Spleen (tissue), 11 donors: ENCODE measurements around the gene CDH13. TPM values are rescaled to one million over a fixed set of nuclear protein-coding genes. Genes with fewer than 3 reads are reported as not detected.

Experiments used
- DNase-seq: peaks from one replicate; pipeline ENCODE4 v3.0.0-alpha.2; 2020
- H3K27ac ChIP-seq, 8 donors: fragments of 200-600 bp; sonication (generic) in 7 of 8; 1 replicate in 4 of 8; 2 replicates in 4 of 8; pipeline versions ENCODE4 v1.5.0 to v1.8.0; 2016 to 2021; ENCODE audit warnings: inconsistent platforms in 4 of 8, mild to moderate bottlenecking in 4 of 8, moderate library complexity in 1 of 8
- H3K27me3 ChIP-seq, 7 donors: fragments of 200-600 bp; sonication (generic) in 6 of 7; replicated peaks in 1 of 7; 1 replicate in 4 of 7; 2 replicates in 3 of 7; pipeline versions ENCODE4 v1.5.0 to v1.8.0; 2016 to 2021; ENCODE audit warnings: inconsistent platforms in 3 of 7, mild to moderate bottlenecking in 1 of 7
- H3K36me3 ChIP-seq, 6 donors: fragments of 200-600 bp; sonication (generic) in 5 of 6; 1 replicate in 4 of 6; 2 replicates in 2 of 6; pipeline versions ENCODE4 v1.5.0 to v1.8.0; 2016 to 2021; ENCODE audit warnings: inconsistent platforms in 2 of 6
- H3K4me1 ChIP-seq, 6 donors: fragments of 200-600 bp; sonication (generic) in 5 of 6; 1 replicate in 3 of 6; 2 replicates in 3 of 6; pipeline versions ENCODE4 v1.5.0 to v1.8.0; 2016 to 2021; ENCODE audit warnings: inconsistent platforms in 3 of 6
- H3K4me3 ChIP-seq, 8 donors: fragments of 200-600 bp; sonication (generic) in 7 of 8; 1 replicate in 4 of 8; 2 replicates in 4 of 8; pipeline versions ENCODE4 v1.5.0 to v1.8.0; 2016 to 2021; ENCODE audit warnings: inconsistent platforms in 4 of 8, mild to moderate bottlenecking in 4 of 8, moderate library complexity in 2 of 8
- H3K9me3 ChIP-seq, 8 donors: fragments of 200-600 bp; sonication (generic) in 7 of 8; 1 replicate in 4 of 8; 2 replicates in 4 of 8; pipeline versions ENCODE4 v1.5.0 to v1.8.0; 2016 to 2021; ENCODE audit warnings: inconsistent platforms in 4 of 8
- CTCF ChIP-seq, 11 experiments: fragments of 200-600 bp in 7 of 11; fragments of 450-650 bp in 4 of 11; sonication (generic) in 4 of 11; IDR thresholded peaks in 8 of 11; conservative IDR thresholded peaks in 3 of 11; 1 replicate in 7 of 11; 2 replicates in 4 of 11; pipeline versions ENCODE4 v1.4.0 to v1.8.0; 2016 to 2021; ENCODE audit warnings: antibody characterized with exemption in 11 of 11, inconsistent platforms in 4 of 11, mild to moderate bottlenecking in 1 of 11
- POLR2A ChIP-seq, 3 donors: fragments of 450-650 bp; IDR thresholded peaks; one replicate each; pipeline ENCODE4 v1.5.1; 2017; ENCODE audit warnings: antibody characterized with exemption in 3 of 3, mild to moderate bottlenecking in 1 of 3
- POLR2AphosphoS5 ChIP-seq, 3 donors: sonication (generic); formaldehyde crosslinking; IDR thresholded peaks; one replicate each; pipeline ENCODE4 v1.5.1; 2017; ENCODE audit warnings: antibody characterized with exemption in 3 of 3
- WGBS, 5 donors: extraction: QIAGEN DNeasy Blood & Tissue Kit in 3 of 5; methylation state at CpG; one replicate each; pipeline versions ENCODE4 v1.1.5 to v1.1.7; 2013 to 2018; 5-methylcytosine and 5-hydroxymethylcytosine counted together
- intact Hi-C: fragments of 100-400 bp; cut with DNase I; formaldehyde crosslinking; loops from one replicate; pipeline ENCODE4 v1.15.0; 2023; ENCODE audit warnings: low total_unique reads
- polyA plus RNA-seq, 3 donors: library from polyadenylated mRNA; stranded (reverse); fragments of 200-250 nt; gene quantifications; one replicate each; pipeline ENCODE4 v1.2.1, GENCODE V29; 2013
- total RNA-seq, 7 donors: library from RNA; depleted of rRNA in 3 of 7; stranded (reverse); fragments of >200 nt in 3 of 7; fragmentation: NEBNext Ultra II Directional in 4 of 7; extraction: Animal tissue kit (Norgen Biotek cat#: 25700) in 4 of 7; gene quantifications; one replicate each; pipeline versions ENCODE4 v1.1.0 to v1.2.1, GENCODE V29; 2016 to 2021
- donor health status: healthy with polysubstance abuse.
- donor health status: DM: no; HTN: no; CAD: no; lungs with moderate emphysema.
- donor health status: DM: no; HTN: no; CAD: no.
- donor health status: Bipolar disorder and iron deficiency.
- donor health status: healthy.
- donor health status: DM: no; HTN: no; CAD: no.
- donor health status: DM: yes; HTN: yes; CAD: no.

CDH13 gene
- total and polyA plus RNA-seq, 10 donors = 0.13 to 4.6 (median 1.1) TPM

DNA sequence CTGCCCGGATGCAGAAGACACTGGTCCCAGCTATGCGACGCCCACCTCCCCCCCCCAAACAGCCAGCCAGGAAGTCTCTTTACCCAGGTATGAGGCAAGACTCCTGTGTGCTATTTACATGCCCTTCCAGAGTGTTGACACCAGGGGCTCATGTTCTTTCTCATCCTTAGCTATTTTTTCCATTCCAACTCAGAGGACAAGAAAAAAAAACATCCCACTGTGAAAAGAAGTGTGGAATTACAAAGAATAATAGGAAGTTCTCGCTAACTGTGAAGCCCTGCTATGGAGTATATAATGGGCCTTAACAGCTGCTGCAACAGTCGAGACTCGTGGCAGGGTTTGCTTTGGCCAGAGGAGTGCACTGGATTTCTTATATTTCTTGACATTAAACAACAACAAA is 584.9 kb downstream of the CDH13 start:
- intact Hi-C loops = loop anchor here (10.0 kb wide), 1 partner anchor 947 kb away; no protein-coding TSS in a partner anchor
- peaks cover 0 to 10% (median 1%) of the 10 kb centered on the region in 8 donors for H3K9me3 ChIP-seq
- TF ChIP-seq POLR2AphosphoS5 (IDR thresholded peaks at IDR 0.05) = no peak
- TF ChIP-seq POLR2A (IDR thresholded peaks at IDR 0.05) = no peak
- no peak for TF ChIP-seq CTCF (IDR thresholded peaks at IDR 0.05 in 8 of 11, conservative IDR thresholded peaks at IDR 0.05 in 3 of 11)
- whole genome bisulfite sequencing, 5 donors = 73 to 86% (median 78%) methylated on average over 6 of the region's 6 CpGs
- H3K27ac ChIP-seq = no peak overlapping the region
- no peak for DNase-seq
- no peaks in the 10 kb centered on the region for H3K27me3 ChIP-seq
- no peak overlapping the region for H3K4me3 ChIP-seq
- no peaks in the 10 kb centered on the region for H3K4me1 ChIP-seq
- no peaks in the 10 kb centered on the region for H3K36me3 ChIP-seq

DNA sequence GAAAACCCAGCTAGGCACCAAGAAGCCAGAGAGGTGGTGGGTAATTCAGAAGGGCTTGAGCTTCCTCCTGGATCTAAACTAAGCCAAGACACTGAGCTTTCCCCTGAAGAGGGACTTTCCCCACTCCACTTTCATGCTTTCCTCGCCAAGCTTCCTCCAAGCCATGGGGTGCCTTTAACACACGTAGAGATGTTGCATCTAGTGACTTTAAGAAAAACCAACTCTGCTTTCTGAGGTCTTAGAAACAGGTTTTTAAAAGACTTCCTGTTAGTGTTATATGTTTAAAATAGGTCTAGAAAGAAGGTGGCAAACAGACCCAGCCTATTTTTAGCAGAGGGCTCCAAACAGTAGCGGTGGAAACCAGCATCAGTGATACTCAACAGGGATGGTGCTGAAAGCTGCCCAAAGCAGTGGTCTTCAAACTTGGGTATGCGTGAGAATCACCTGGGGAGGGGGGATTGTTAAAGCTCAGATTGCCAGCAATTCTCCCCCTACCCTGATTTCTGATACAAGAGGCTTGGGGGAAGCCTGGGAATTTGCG is 585.6 kb downstream of the CDH13 start:
- no peak overlapping the region for H3K27ac ChIP-seq
- no peak overlapping the region for H3K4me3 ChIP-seq
- DNase-seq = no peak
- 54 to 63% (median 56%) methylated on average over 5 of the region's 5 CpGs for WGBS, 5 donors
- peaks cover 0 to 10% (median 1%) of the 10 kb centered on the region in 8 donors for H3K9me3 ChIP-seq
- H3K27me3 ChIP-seq = no peaks in the 10 kb centered on the region
- intact Hi-C loops = loop anchor here (10.0 kb wide), 1 partner anchor 948 kb away; no protein-coding TSS in a partner anchor
- no peaks in the 10 kb centered on the region for H3K36me3 ChIP-seq
- no peaks in the 10 kb centered on the region for H3K4me1 ChIP-seq
- no peak for TF ChIP-seq POLR2AphosphoS5 (IDR thresholded peaks at IDR 0.05)
- no peak for TF ChIP-seq CTCF (IDR thresholded peaks at IDR 0.05 in 8 of 11, conservative IDR thresholded peaks at IDR 0.05 in 3 of 11)
- no peak for TF ChIP-seq POLR2A (IDR thresholded peaks at IDR 0.05)

GRCh38 chr16:83214671-83215070 is 587.9 kb downstream of the CDH13 start:
- TF ChIP-seq POLR2A (IDR thresholded peaks at IDR 0.05) (no peak), POLR2AphosphoS5 (IDR thresholded peaks at IDR 0.05) (no peak), CTCF (IDR thresholded peaks at IDR 0.05 in 8 of 11, conservative IDR thresholded peaks at IDR 0.05 in 3 of 11) (no peak)
- H3K4me1 ChIP-seq = no peaks in the 10 kb centered on the region
- H3K36me3 ChIP-seq = no peaks in the 10 kb centered on the region
- no peak for DNase-seq
- intact Hi-C loops = loop anchor here (10.0 kb wide), 1 partner anchor 950 kb away; no protein-coding TSS in a partner anchor
- H3K27ac ChIP-seq = no peak overlapping the region
- peaks cover 0 to 10% (median 1%) of the 10 kb centered on the region in 8 donors for H3K9me3 ChIP-seq
- WGBS, 5 donors = 91 to 98% (median 94%) methylated on average over 5 of the region's 5 CpGs
- no peaks in the 10 kb centered on the region for H3K27me3 ChIP-seq
- H3K4me3 ChIP-seq = no peak overlapping the region

- 19 to 30% (median 26%) methylated on average over 9 of the region's 9 CpGs for WGBS, 5 donors
- intact Hi-C loops = loop anchor here (10.0 kb wide), 1 partner anchor 951 kb away; no protein-coding TSS in a partner anchor
- DNase-seq = no peak
Measured at GRCh38 chr16:83215406-83216001, 588.7 kb downstream of the CDH13 start.

More at GRCh38 chr16:83215406-83216001, 588.7 kb downstream of the CDH13 start:
- Histone ChIP-seq H3K4me1 (no peaks in the 10 kb centered on the region), H3K36me3 (no peaks in the 10 kb centered on the region), H3K27me3 (no peaks in the 10 kb centered on the region), H3K27ac (no peak overlapping the region), H3K4me3 (no peak overlapping the region), H3K9me3 (peaks cover 0 to 10% (median 1%) of the 10 kb centered on the region in 8 donors)
- TF ChIP-seq POLR2A (IDR thresholded peaks at IDR 0.05) = no peak
- TF ChIP-seq CTCF (IDR thresholded peaks at IDR 0.05 in 8 of 11, conservative IDR thresholded peaks at IDR 0.05 in 3 of 11) = peak in 10 of 11 experiments; percentile 24 to 83 (median 70)
- TF ChIP-seq POLR2AphosphoS5 (IDR thresholded peaks at IDR 0.05) = no peak
